ENCODE measurements around the gene CDK5RAP2.
"Not testable (repeated sequence)": the region's sequence is repeated elsewhere in the genome, so short reads cannot be mapped to it uniquely, and the experiment has no call there.

Gene CDK5RAP2

GRCh38 chr9:120524038-120524437 lies 55.9 kb downstream of the CDK5RAP2 start:
- Histone ChIP-seq H3K36me3 (ENCODE audit: insufficient read depth, low read length) (peaks cover 73% of the 10 kb centered on the region), H3K4me3 (no peak overlapping the region), H3K9me3 (ENCODE audit: low read depth, low read length) (no peaks in the 10 kb centered on the region), H3K9ac (ENCODE audit: insufficient read length) (no peak overlapping the region), H3K27ac (no peak overlapping the region)
- DNase-seq (ENCODE audit: low read depth, low spot score) = no peak
- TF ChIP-seq POLR2AphosphoS5 (IDR thresholded peaks at IDR 0.05; ENCODE audit: borderline replicate concordance, low read depth, low read length) (no peak), EZH2 (IDR thresholded peaks at IDR 0.05) (no peak), FOXP2 (optimal IDR thresholded peaks at IDR 0.05; ENCODE audit: control extremely low read depth, extremely low read length, insufficient read depth) (no peak)

- Histone ChIP-seq H3K36me3 (ENCODE audit: insufficient read depth, low read length) (peaks cover 68% of the 10 kb centered on the region), H3K9ac (ENCODE audit: insufficient read length) (no peak overlapping the region), H3K9me3 (ENCODE audit: low read depth, low read length) (no peaks in the 10 kb centered on the region), H3K4me3 (no peak overlapping the region), H3K27ac (no peak overlapping the region)
- DNase-seq (ENCODE audit: low read depth, low spot score) = no peak
- TF ChIP-seq POLR2AphosphoS5 (IDR thresholded peaks at IDR 0.05; ENCODE audit: borderline replicate concordance, low read depth, low read length) = no peak
- TF ChIP-seq FOXP2 (optimal IDR thresholded peaks at IDR 0.05; ENCODE audit: control extremely low read depth, extremely low read length, insufficient read depth) = no peak
- no peak for TF ChIP-seq EZH2 (IDR thresholded peaks at IDR 0.05)
Measured at GRCh38 chr9:120522558-120522957, 57.4 kb downstream of the CDK5RAP2 start.

- peaks cover 69% of the 10 kb centered on the region for H3K36me3 ChIP-seq (ENCODE audit: insufficient read depth, low read length)
- no peak for TF ChIP-seq FOXP2 (optimal IDR thresholded peaks at IDR 0.05; ENCODE audit: control extremely low read depth, extremely low read length, insufficient read depth)
- no peak for TF ChIP-seq EZH2 (IDR thresholded peaks at IDR 0.05)
- TF ChIP-seq POLR2AphosphoS5 (IDR thresholded peaks at IDR 0.05; ENCODE audit: borderline replicate concordance, low read depth, low read length) = no peak
Measured at GRCh38 chr9:120522032-120522431, 57.9 kb downstream of the CDK5RAP2 start.

GRCh38 chr9:120521101-120521500 lies 58.9 kb downstream of the CDK5RAP2 start:
- DNase-seq (ENCODE audit: low read depth, low spot score) = no peak
- Histone ChIP-seq H3K27ac (no peak overlapping the region), H3K4me3 (no peak overlapping the region), H3K9me3 (ENCODE audit: low read depth, low read length) (no peaks in the 10 kb centered on the region), H3K9ac (ENCODE audit: insufficient read length) (no peak overlapping the region), H3K36me3 (ENCODE audit: insufficient read depth, low read length) (peaks cover 66% of the 10 kb centered on the region)
- no peak for TF ChIP-seq FOXP2 (optimal IDR thresholded peaks at IDR 0.05; ENCODE audit: control extremely low read depth, extremely low read length, insufficient read depth)
- TF ChIP-seq EZH2 (IDR thresholded peaks at IDR 0.05) = no peak
- TF ChIP-seq POLR2AphosphoS5 (IDR thresholded peaks at IDR 0.05; ENCODE audit: borderline replicate concordance, low read depth, low read length) = no peak

More at GRCh38 chr9:120522032-120522431, 57.9 kb downstream of the CDK5RAP2 start:
- H3K4me3 ChIP-seq = no peak overlapping the region
- no peak overlapping the region for H3K9ac ChIP-seq (ENCODE audit: insufficient read length)
- DNase-seq (ENCODE audit: low read depth, low spot score) = no peak
- no peaks in the 10 kb centered on the region for H3K9me3 ChIP-seq (ENCODE audit: low read depth, low read length)
- no peak overlapping the region for H3K27ac ChIP-seq

- H3K9ac ChIP-seq (ENCODE audit: insufficient read length); H3K4me3 ChIP-seq; DNase-seq (ENCODE audit: low read depth, low spot score); H3K9me3 ChIP-seq (ENCODE audit: low read depth, low read length); H3K27ac ChIP-seq: not testable (repeated sequence)
- peaks cover 73% of the 10 kb centered on the region for H3K36me3 ChIP-seq (ENCODE audit: insufficient read depth, low read length)
Measured at GRCh38 chr9:120515996-120516395, 64.0 kb downstream of the CDK5RAP2 start.

- peaks cover 77% of the 10 kb centered on the region for H3K36me3 ChIP-seq (ENCODE audit: insufficient read depth, low read length)
- not testable (repeated sequence) for H3K9ac ChIP-seq (ENCODE audit: insufficient read length); DNase-seq (ENCODE audit: low read depth, low spot score); H3K27ac ChIP-seq; H3K9me3 ChIP-seq (ENCODE audit: low read depth, low read length); H3K4me3 ChIP-seq
Measured at GRCh38 chr9:120515481-120515880, 64.5 kb downstream of the CDK5RAP2 start.

- Histone ChIP-seq H3K36me3 (ENCODE audit: insufficient read depth, low read length) (peaks cover 85% of the 10 kb centered on the region), H3K9ac (ENCODE audit: insufficient read length) (no peak overlapping the region), H3K9me3 (ENCODE audit: low read depth, low read length) (no peaks in the 10 kb centered on the region), H3K4me3 (no peak overlapping the region), H3K27ac (no peak overlapping the region)
- TF ChIP-seq POLR2AphosphoS5 (IDR thresholded peaks at IDR 0.05; ENCODE audit: borderline replicate concordance, low read depth, low read length) (no peak), EZH2 (IDR thresholded peaks at IDR 0.05) (no peak), FOXP2 (optimal IDR thresholded peaks at IDR 0.05; ENCODE audit: control extremely low read depth, extremely low read length, insufficient read depth) (no peak)
- no peak for DNase-seq (ENCODE audit: low read depth, low spot score)
Measured at GRCh38 chr9:120514405-120514804, 65.6 kb downstream of the CDK5RAP2 start.

GRCh38 chr9:120513825-120514396 lies 66.1 kb downstream of the CDK5RAP2 start:
- no peaks in the 10 kb centered on the region for H3K9me3 ChIP-seq (ENCODE audit: low read depth, low read length)
- peaks cover 89% of the 10 kb centered on the region for H3K36me3 ChIP-seq (ENCODE audit: insufficient read depth, low read length)
- no peak overlapping the region for H3K4me3 ChIP-seq
- DNase-seq (ENCODE audit: low read depth, low spot score) = no peak
- no peak overlapping the region for H3K9ac ChIP-seq (ENCODE audit: insufficient read length)
- H3K27ac ChIP-seq = no peak overlapping the region
- TF ChIP-seq POLR2AphosphoS5 (IDR thresholded peaks at IDR 0.05; ENCODE audit: borderline replicate concordance, low read depth, low read length) (no peak), EZH2 (IDR thresholded peaks at IDR 0.05) (no peak), FOXP2 (optimal IDR thresholded peaks at IDR 0.05; ENCODE audit: control extremely low read depth, extremely low read length, insufficient read depth) (no peak)

- Histone ChIP-seq H3K4me3 (no peak overlapping the region), H3K36me3 (ENCODE audit: insufficient read depth, low read length) (peaks cover 93% of the 10 kb centered on the region)
- TF ChIP-seq FOXP2 (optimal IDR thresholded peaks at IDR 0.05; ENCODE audit: control extremely low read depth, extremely low read length, insufficient read depth) (no peak), POLR2AphosphoS5 (IDR thresholded peaks at IDR 0.05; ENCODE audit: borderline replicate concordance, low read depth, low read length) (no peak), EZH2 (IDR thresholded peaks at IDR 0.05) (no peak)
Measured at GRCh38 chr9:120510816-120511215, 69.2 kb downstream of the CDK5RAP2 start.

More at GRCh38 chr9:120510816-120511215, 69.2 kb downstream of the CDK5RAP2 start:
- no peak for DNase-seq (ENCODE audit: low read depth, low spot score)
- Histone ChIP-seq H3K9ac (ENCODE audit: insufficient read length) (no peak overlapping the region), H3K9me3 (ENCODE audit: low read depth, low read length) (0 out of 2 replicates have a peak, but pooled peaks cover 5% of the 10 kb centered on the region), H3K27ac (no peak overlapping the region)
